Measurements from ENCODE around the gene RCAN1.

DNA sequence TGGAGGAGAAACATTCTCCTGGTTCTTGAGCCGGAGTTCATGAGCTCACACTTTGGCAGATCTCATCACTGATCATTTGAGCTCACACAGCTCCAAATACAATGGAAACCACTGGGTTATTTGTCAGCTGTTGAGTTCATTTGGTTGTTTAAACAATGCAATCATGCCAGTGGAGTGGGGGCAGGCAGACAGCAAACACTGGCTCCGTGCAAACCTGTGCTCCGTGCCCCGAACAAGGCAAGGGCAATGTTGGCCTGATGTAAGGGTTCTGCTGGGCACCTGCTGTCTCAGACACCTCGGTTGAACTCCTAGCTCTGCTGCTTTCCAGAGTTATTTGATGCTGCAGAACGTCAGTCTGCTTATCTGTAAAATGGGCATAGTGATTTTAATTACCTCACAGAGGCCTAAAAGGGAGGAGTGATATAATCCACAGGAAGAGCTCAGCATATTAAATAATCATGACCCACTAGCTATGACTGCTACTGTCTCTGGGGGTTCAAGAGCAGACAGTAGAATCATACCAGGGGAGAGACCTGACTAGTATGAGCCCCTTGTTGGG is 33.9 kb upstream of the RCAN1 start:
- TF ChIP-seq, protein P1, sequence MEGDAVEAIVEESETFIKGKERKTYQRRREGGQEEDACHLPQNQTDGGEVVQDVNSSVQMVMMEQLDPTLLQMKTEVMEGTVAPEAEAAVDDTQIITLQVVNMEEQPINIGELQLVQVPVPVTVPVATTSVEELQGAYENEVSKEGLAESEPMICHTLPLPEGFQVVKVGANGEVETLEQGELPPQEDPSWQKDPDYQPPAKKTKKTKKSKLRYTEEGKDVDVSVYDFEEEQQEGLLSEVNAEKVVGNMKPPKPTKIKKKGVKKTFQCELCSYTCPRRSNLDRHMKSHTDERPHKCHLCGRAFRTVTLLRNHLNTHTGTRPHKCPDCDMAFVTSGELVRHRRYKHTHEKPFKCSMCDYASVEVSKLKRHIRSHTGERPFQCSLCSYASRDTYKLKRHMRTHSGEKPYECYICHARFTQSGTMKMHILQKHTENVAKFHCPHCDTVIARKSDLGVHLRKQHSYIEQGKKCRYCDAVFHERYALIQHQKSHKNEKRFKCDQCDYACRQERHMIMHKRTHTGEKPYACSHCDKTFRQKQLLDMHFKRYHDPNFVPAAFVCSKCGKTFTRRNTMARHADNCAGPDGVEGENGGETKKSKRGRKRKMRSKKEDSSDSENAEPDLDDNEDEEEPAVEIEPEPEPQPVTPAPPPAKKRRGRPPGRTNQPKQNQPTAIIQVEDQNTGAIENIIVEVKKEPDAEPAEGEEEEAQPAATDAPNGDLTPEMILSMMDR (IDR thresholded peaks at IDR 0.05): no peak
- TF ChIP-seq POLR2A (IDR thresholded peaks at IDR 0.05): no peak

Data from testis (tissue), 2 donors.